Transverse colon (tissue), 4 donors: Measurements from ENCODE around the gene NACAD. TPM values are rescaled to one million over a fixed set of nuclear protein-coding genes. Genes with fewer than 3 reads are reported as not detected.

ENCODE experiments used
- DNase-seq: peaks from one replicate; pipeline ENCODE4 v3.0.0-alpha.2; 2019
- H3K27ac ChIP-seq, 4 donors: fragments of 200-600 bp; sonication (generic); 2 replicates each; pipeline ENCODE4 v1.5.1; 2016 to 2018; ENCODE audit warnings: inconsistent platforms in 4 of 4
- H3K27me3 ChIP-seq: fragments of 200-600 bp; sonication (generic); 2 replicates; pipeline ENCODE4 v1.5.1; 2017; ENCODE audit warnings: inconsistent platforms
- H3K36me3 ChIP-seq, 4 donors: fragments of 200-600 bp; sonication (generic); 2 replicates each; pipeline ENCODE4 v1.5.1; 2017 to 2019; ENCODE audit warnings: inconsistent platforms in 4 of 4
- H3K4me1 ChIP-seq, 4 donors: fragments of 200-600 bp; sonication (generic); 2 replicates each; pipeline ENCODE4 v1.5.1; 2017 to 2020; ENCODE audit warnings: inconsistent platforms in 4 of 4
- H3K4me3 ChIP-seq, 4 donors: fragments of 200-600 bp; sonication (generic); 1 replicate in 1 of 4; 2 replicates in 3 of 4; pipeline versions ENCODE4 v1.5.1 to v1.6.1; 2017 to 2019; ENCODE audit warnings: inconsistent platforms in 4 of 4
- H3K9me3 ChIP-seq, 2 donors: fragments of 200-600 bp; sonication (generic); 2 replicates each; pipeline ENCODE4 v1.5.1; 2017 to 2019; ENCODE audit warnings: inconsistent platforms in 2 of 2
- EP300 ChIP-seq: sonication (generic); formaldehyde crosslinking; IDR thresholded peaks from one replicate; pipeline ENCODE4 v1.6.1; 2017; ENCODE audit warnings: antibody characterized with exemption, low read depth
- POLR2A ChIP-seq: fragments of 450-650 bp; IDR thresholded peaks from one replicate; pipeline ENCODE4 v1.6.1; 2016; ENCODE audit warnings: antibody characterized with exemption, mild to moderate bottlenecking, moderate library complexity
- POLR2AphosphoS5 ChIP-seq, 3 donors: sonication (generic); formaldehyde crosslinking; IDR thresholded peaks; one replicate each; pipeline ENCODE4 v1.6.1; 2016; ENCODE audit warnings: antibody characterized with exemption in 3 of 3
- WGBS, 2 donors: methylation state at CpG; one replicate each; pipeline ENCODE4 v1.1.5; 2018; ENCODE audit warnings: low coverage in 1 of 2; 5-methylcytosine and 5-hydroxymethylcytosine counted together
- in situ Hi-C, 4 donors: fragments of 200-750 bp; cut with MboI; loops; one replicate each; pipeline versions ENCODE4 v1.15.0 to v1.15.1; 2017; ENCODE audit warnings: low sequenced_read_pairs in 3 of 4, low pct_ligation_motif_present in 1 of 4, low pct_unique_long_range_greater_than_20kb in 1 of 4
- intact Hi-C: fragments of 100-400 bp; cut with DNase I; formaldehyde crosslinking; loops from one replicate; pipeline ENCODE4 v1.15.1; 2023; ENCODE audit warnings: low total_unique reads
- total RNA-seq, 4 donors: library from RNA; depleted of rRNA; stranded (reverse); fragments of >200 nt; gene quantifications; one replicate each; pipeline ENCODE4 v1.1.0, GENCODE V29; 2016
- TF ChIP-seq, protein P1 (sequence below), 5 experiments: fragments of 200-600 bp in 3 of 5; fragments of 450-650 bp in 2 of 5; sonication (generic) in 3 of 5; IDR thresholded peaks; 1 replicate in 2 of 5; 2 replicates in 3 of 5; pipeline ENCODE4 v1.5.1; 2016 to 2017; ENCODE audit warnings: antibody characterized with exemption in 5 of 5, inconsistent platforms in 3 of 5, mild to moderate bottlenecking in 2 of 5, moderate library complexity in 1 of 5

NACAD gene
- total RNA-seq, 4 donors from 2014 or later, result 1.1 to 5.2 (median 2.0) TPM

GRCh38 chr7:45061352-45061751 lies 27.4 kb downstream of the NACAD start:
- TF ChIP-seq POLR2A, result no peak
- TF ChIP-seq EP300, result no peak
- TF ChIP-seq, protein P1, sequence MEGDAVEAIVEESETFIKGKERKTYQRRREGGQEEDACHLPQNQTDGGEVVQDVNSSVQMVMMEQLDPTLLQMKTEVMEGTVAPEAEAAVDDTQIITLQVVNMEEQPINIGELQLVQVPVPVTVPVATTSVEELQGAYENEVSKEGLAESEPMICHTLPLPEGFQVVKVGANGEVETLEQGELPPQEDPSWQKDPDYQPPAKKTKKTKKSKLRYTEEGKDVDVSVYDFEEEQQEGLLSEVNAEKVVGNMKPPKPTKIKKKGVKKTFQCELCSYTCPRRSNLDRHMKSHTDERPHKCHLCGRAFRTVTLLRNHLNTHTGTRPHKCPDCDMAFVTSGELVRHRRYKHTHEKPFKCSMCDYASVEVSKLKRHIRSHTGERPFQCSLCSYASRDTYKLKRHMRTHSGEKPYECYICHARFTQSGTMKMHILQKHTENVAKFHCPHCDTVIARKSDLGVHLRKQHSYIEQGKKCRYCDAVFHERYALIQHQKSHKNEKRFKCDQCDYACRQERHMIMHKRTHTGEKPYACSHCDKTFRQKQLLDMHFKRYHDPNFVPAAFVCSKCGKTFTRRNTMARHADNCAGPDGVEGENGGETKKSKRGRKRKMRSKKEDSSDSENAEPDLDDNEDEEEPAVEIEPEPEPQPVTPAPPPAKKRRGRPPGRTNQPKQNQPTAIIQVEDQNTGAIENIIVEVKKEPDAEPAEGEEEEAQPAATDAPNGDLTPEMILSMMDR (IDR thresholded peaks at IDR 0.05), result no peak
- no peak for TF ChIP-seq POLR2AphosphoS5 (IDR thresholded peaks at IDR 0.05)
- intact Hi-C loops (no loop called here), in situ Hi-C loops (no loop called here)
- Histone ChIP-seq H3K27ac (no peak overlapping the region), H3K27me3 (no peaks in the 10 kb centered on the region), H3K9me3 (no peaks in the 10 kb centered on the region), H3K4me3 (no peak overlapping the region), H3K36me3 (peaks cover 0 to 18% (median 0%) of the 10 kb centered on the region in 4 donors), H3K4me1 (no peaks in the 10 kb centered on the region)
- WGBS, 2 donors, result 93 to 100% methylated on average over 2 of the region's 2 CpGs
- no peak for DNase-seq

DNA sequence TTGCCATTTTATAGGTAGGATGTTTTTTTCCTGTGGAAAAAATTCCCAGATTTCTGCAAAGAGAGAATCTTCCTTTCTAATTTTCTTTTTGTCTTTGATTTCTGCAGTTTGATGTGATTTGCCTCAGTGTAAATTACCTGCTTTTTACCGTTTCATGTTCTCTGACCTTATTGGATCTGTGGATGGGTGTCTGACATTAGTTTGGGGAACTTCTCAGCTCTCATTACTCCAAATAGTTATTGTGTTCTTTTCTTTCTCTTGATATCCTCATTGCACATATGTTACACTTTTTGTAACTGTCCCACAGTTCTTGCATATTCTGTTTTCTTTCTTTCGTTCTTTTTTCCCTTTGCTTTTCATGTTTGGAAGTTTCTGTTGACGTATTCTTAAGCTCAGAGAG lies 28.5 kb downstream of the NACAD start:
- H3K9me3 ChIP-seq, result no peaks in the 10 kb centered on the region
- TF ChIP-seq, protein P1 (IDR thresholded peaks at IDR 0.05), result no peak
- TF ChIP-seq POLR2A, result no peak
- no peak for TF ChIP-seq EP300
- TF ChIP-seq POLR2AphosphoS5 (IDR thresholded peaks at IDR 0.05), result no peak
- no peak for DNase-seq
- intact Hi-C loops, result no loop called here
- WGBS, 2 donors, result 95 to 96% methylated on average over 2 to 3 of the region's 3 CpGs
- in situ Hi-C loops, result no loop called here
- H3K27me3 ChIP-seq, result no peaks in the 10 kb centered on the region
- H3K4me3 ChIP-seq, result no peak overlapping the region
- H3K36me3 ChIP-seq, result peaks cover 0 to 11% (median 0%) of the 10 kb centered on the region in 4 donors
- H3K27ac ChIP-seq, result no peak overlapping the region
- H3K4me1 ChIP-seq, result no peaks in the 10 kb centered on the region

DNA sequence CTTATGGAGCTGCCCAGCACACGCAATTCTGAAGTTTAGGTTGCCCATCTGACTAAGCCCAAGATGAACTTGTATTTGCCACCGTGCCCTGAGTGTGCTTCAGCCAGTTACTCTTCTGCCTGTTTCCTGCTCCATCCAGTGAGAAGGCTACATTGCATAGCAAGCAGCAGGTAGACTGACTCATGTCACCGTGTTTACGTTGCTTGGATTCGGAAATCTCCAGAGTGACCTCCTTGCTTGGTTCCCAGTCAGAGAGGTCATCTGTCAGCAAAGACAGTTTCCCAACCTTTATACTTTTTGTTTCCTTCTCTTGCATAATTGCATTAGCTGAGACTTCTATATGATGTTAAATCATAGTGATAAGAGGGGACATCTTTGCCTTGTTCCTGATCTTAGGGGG lies 30.9 kb downstream of the NACAD start:
- WGBS, 2 donors, result 90 to 93% methylated on average over 5 of the region's 5 CpGs
- Histone ChIP-seq H3K27ac (no peak overlapping the region), H3K4me1 (no peaks in the 10 kb centered on the region), H3K27me3 (no peaks in the 10 kb centered on the region), H3K36me3 (no peaks in the 10 kb centered on the region), H3K9me3 (no peaks in the 10 kb centered on the region), H3K4me3 (no peak overlapping the region)
- TF ChIP-seq POLR2AphosphoS5 (IDR thresholded peaks at IDR 0.05), result no peak
- TF ChIP-seq, protein P1 (IDR thresholded peaks at IDR 0.05), result no peak
- TF ChIP-seq EP300, result no peak
- TF ChIP-seq POLR2A, result no peak
- DNase-seq, result no peak
- in situ Hi-C loops (no loop called here), intact Hi-C loops (no loop called here)

DNA sequence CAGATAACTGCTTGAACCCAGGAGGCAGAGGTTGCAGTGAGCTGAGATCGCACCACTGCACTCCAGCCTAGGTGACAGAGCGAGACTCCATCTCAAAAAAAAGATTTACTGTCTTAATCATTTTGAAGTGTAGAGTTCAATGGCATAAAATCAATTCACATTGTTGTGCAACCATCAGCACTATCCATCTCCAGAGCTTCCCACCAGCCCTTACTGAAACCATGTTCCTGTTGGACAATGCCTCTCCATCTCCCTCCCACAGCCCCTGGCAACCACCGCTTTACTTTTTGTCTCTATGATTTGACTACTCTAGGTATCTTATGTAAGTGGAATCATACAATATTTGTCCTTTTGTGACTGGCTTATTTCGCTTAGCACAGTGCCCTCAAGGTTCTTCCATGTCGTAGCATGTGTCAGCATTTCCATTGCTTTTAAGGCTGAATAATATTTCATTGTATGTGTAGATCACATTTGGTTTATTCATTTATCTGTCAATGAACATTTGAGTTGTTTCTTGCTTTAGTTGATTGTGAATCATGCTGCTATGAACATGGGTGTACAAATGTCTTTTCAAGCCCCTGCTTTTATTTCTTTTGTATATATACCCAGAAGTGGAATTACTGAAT lies 33.1 kb downstream of the NACAD start:
- 97 to 99% methylated on average over 5 of the region's 5 CpGs for WGBS, 2 donors
- Histone ChIP-seq H3K36me3 (no peaks in the 10 kb centered on the region), H3K27ac (no peak overlapping the region), H3K27me3 (no peaks in the 10 kb centered on the region), H3K9me3 (no peaks in the 10 kb centered on the region), H3K4me1 (no peaks in the 10 kb centered on the region), H3K4me3 (no peak overlapping the region)
- no peak for DNase-seq
- intact Hi-C loops (no loop called here), in situ Hi-C loops (no loop called here)
- TF ChIP-seq POLR2A (no peak), POLR2AphosphoS5 (IDR thresholded peaks at IDR 0.05) (no peak), EP300 (no peak)
- TF ChIP-seq, protein P1 (IDR thresholded peaks at IDR 0.05), result no peak
